Measurements from ENCODE around the gene CCDC186. TPM values are rescaled to one million over a fixed set of nuclear protein-coding genes. Genes with fewer than 3 reads are reported as not detected.

Gene CCDC186
- total RNA-seq, 1 donor from 2014 or later, result 7.1 TPM

DNA sequence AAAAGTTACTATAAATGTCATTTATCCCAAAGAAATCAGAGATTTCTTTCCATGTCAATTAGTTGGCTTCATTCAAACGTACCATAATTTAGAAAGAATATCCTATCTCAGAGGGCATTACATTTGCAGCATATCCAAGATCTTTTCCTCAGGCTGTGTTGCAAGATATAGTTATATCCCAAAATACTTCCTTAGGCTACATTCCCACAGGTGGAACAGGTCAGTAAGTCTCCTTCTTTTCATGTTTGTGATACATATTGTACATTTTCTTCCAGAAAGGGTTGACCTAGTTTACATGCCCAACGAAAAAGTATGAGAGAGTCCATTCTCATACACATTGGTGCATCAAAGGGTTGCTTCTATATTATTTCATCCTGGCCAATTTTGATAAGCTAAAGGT lies 38.1 kb upstream of the CCDC186 start:
- Mint-ChIP-seq H3K4me1 (no peaks in the 10 kb centered on the region), H3K4me3 (no peak overlapping the region), H3K27me3 (ENCODE audit: low read depth) (no peaks in the 10 kb centered on the region), H3K9me3 (peaks cover 2% of the 10 kb centered on the region), H3K27ac (ENCODE audit: unreplicated experiment) (no peak overlapping the region), H3K36me3 (ENCODE audit: low read depth) (no peaks in the 10 kb centered on the region)
- no peak for DNase-seq (ENCODE audit: low read depth, low spot score)
- no peak for TF ChIP-seq CTCF (conservative IDR thresholded peaks at IDR 0.05)

- no peaks in the 10 kb centered on the region for H3K4me1 Mint-ChIP-seq
- no peak for TF ChIP-seq CTCF (conservative IDR thresholded peaks at IDR 0.05)
- no peaks in the 10 kb centered on the region for H3K9me3 Mint-ChIP-seq
- H3K27ac Mint-ChIP-seq (ENCODE audit: unreplicated experiment), result no peak overlapping the region
- no peak overlapping the region for H3K4me3 Mint-ChIP-seq
- DNase-seq (ENCODE audit: low read depth, low spot score), result no peak
- H3K36me3 Mint-ChIP-seq (ENCODE audit: low read depth), result no peaks in the 10 kb centered on the region
- H3K27me3 Mint-ChIP-seq (ENCODE audit: low read depth), result peaks cover 3% of the 10 kb centered on the region
These were observed 34.3 kb upstream of the CCDC186 start for GRCh38 chr10:114208351-114208750.

DNA sequence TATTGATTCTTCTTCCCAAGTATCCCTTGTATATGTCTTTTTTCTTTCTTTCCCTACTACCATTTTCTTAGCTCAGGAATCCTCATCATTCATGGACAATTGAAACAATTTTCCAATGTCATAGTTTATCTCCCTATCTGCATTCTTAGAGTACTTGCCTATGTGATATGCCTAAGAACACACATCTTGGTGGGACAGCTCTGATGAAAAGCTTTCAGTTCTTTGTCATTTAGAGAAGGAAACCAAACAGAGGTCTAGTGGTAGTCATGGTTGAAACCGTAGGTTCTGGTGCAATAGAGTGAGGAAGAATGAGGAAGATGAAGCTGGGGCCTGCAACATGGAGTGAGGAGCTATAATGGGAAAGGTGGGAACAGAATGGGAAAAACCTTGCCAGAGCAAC lies 33.3 kb upstream of the CCDC186 start:
- H3K36me3 Mint-ChIP-seq (ENCODE audit: low read depth), result no peaks in the 10 kb centered on the region
- DNase-seq (ENCODE audit: low read depth, low spot score), result no peak
- TF ChIP-seq CTCF (conservative IDR thresholded peaks at IDR 0.05), result no peak
- H3K9me3 Mint-ChIP-seq, result no peaks in the 10 kb centered on the region
- H3K27me3 Mint-ChIP-seq (ENCODE audit: low read depth), result peaks cover 3% of the 10 kb centered on the region
- H3K4me1 Mint-ChIP-seq, result no peaks in the 10 kb centered on the region
- H3K27ac Mint-ChIP-seq (ENCODE audit: unreplicated experiment), result no peak overlapping the region
- no peak overlapping the region for H3K4me3 Mint-ChIP-seq

GRCh38 chr10:114206902-114207301 lies 32.9 kb upstream of the CCDC186 start:
- Mint-ChIP-seq H3K27ac (ENCODE audit: unreplicated experiment) (no peak overlapping the region), H3K36me3 (ENCODE audit: low read depth) (no peaks in the 10 kb centered on the region), H3K4me1 (no peaks in the 10 kb centered on the region), H3K9me3 (no peaks in the 10 kb centered on the region), H3K27me3 (ENCODE audit: low read depth) (peaks cover 3% of the 10 kb centered on the region), H3K4me3 (no peak overlapping the region)
- DNase-seq (ENCODE audit: low read depth, low spot score), result no peak
- no peak for TF ChIP-seq CTCF (conservative IDR thresholded peaks at IDR 0.05)

DNA sequence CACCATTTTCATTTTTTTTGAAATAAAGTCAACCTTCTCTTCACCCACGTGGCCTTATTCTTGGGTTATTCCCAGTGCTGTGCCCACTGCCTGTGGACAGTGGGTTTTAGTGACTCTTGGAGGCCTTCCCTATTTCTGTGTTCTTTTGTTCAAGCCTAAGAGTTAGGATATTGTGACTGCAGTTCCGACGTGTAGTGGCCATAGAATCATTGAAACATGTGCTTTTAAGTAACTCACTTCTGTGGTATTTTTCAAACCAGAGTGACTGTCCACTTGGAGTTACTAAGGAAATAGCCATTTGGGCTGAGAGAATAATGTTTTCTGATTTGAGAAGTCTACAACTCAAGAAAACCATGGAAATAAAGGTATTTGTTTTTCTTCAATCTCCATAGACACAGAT lies 28.8 kb upstream of the CCDC186 start:
- no peaks in the 10 kb centered on the region for H3K36me3 Mint-ChIP-seq (ENCODE audit: low read depth)
- no peaks in the 10 kb centered on the region for H3K9me3 Mint-ChIP-seq
- H3K27ac Mint-ChIP-seq (ENCODE audit: unreplicated experiment), result no peak overlapping the region

More for the DNA sequence above, 28.8 kb upstream of the CCDC186 start:
- Mint-ChIP-seq H3K4me3 (no peak overlapping the region), H3K4me1 (no peaks in the 10 kb centered on the region), H3K27me3 (ENCODE audit: low read depth) (peaks cover 3% of the 10 kb centered on the region)
- TF ChIP-seq CTCF (conservative IDR thresholded peaks at IDR 0.05), result no peak
- DNase-seq (ENCODE audit: low read depth, low spot score), result no peak

Data from neural crest cell (in vitro differentiated cells).